Caco-2 (cell line): ENCODE results near the gene MADD. TPM values are rescaled to one million over a fixed set of nuclear protein-coding genes. Genes with fewer than 3 reads are reported as not detected.
A peak's percentile ranks its signal among the peaks of the same experiment; 100 is the strongest.

Source experiments
- BruUV-seq: library from RNA; stranded (reverse); fragments of 400-500 nt; replicated peaks from 2 replicates; lab custom pipeline; 2021; lab: Mats Ljungman, UMichigan
- CTCF ChIA-PET: fragments of 300-600 bp; sonication (Branson Sonifier 250); formaldehyde crosslinking; loops from one replicate; lab custom pipeline; 2022; ENCODE audit warnings: antibody characterized with exemption; lab: Charles Lee
- POLR2A ChIA-PET: fragments of 300-600 bp; sonication (Branson Sonifier 250); formaldehyde crosslinking; loops from one replicate; lab custom pipeline; 2022; ENCODE audit warnings: antibody characterized with exemption; lab: Charles Lee
- DNase-seq, 2 experiments: peaks; one replicate each; pipeline versions ENCODE4 v3.0.0 to v3.0.0-alpha.2; 2020 to 2022
- H3K27me3 ChIP-seq: replicated peaks from 2 replicates; pipeline ENCODE4 v1.6.0; 2011; ENCODE audit warnings: low read length; ENCODE audit not compliant: control insufficient read depth, insufficient read depth
- H3K36me3 ChIP-seq: 2 replicates; pipeline ENCODE4 v1.5.1; 2011; ENCODE audit warnings: low read length; ENCODE audit not compliant: control insufficient read depth, insufficient read depth
- H3K4me1 ChIP-seq: fragments of 250-450 bp; sonication (Bioruptor Pico); 2 replicates; pipeline ENCODE4 v1.5.1; 2020; ENCODE audit warnings: mild to moderate bottlenecking
- H3K4me3 ChIP-seq: 2 replicates; pipeline ENCODE4 v1.5.1; 2011; ENCODE audit warnings: low read depth, mild to moderate bottlenecking, control low read depth, low read length
- H3K9me3 ChIP-seq: fragments of 250-450 bp; sonication (Bioruptor Pico); 2 replicates; pipeline ENCODE4 v1.5.1; 2020; ENCODE audit warnings: mild to moderate bottlenecking, moderate library complexity
- H3K27ac Mint-ChIP-seq: one replicate; pipeline ENCODE4 v1.8.0; 2022; ENCODE audit warnings: mixed read lengths; ENCODE audit not compliant: unreplicated experiment
- H3K27me3 Mint-ChIP-seq: one replicate; pipeline ENCODE4 v1.8.0; 2022; ENCODE audit warnings: mixed read lengths; ENCODE audit not compliant: insufficient read depth, unreplicated experiment
- H3K36me3 Mint-ChIP-seq: one replicate; pipeline ENCODE4 v1.8.0; 2022; ENCODE audit warnings: mild to moderate bottlenecking, mixed read lengths; ENCODE audit not compliant: insufficient read depth, unreplicated experiment
- H3K4me1 Mint-ChIP-seq: one replicate; pipeline ENCODE4 v1.8.0; 2022; ENCODE audit warnings: low read depth, mixed read lengths; ENCODE audit not compliant: unreplicated experiment
- H3K4me3 Mint-ChIP-seq: one replicate; pipeline ENCODE4 v1.8.0; 2022; ENCODE audit warnings: mild to moderate bottlenecking, moderate library complexity, mixed read lengths; ENCODE audit not compliant: unreplicated experiment
- H3K9me3 Mint-ChIP-seq: one replicate; pipeline ENCODE4 v1.8.0; 2022; ENCODE audit warnings: mixed read lengths; ENCODE audit not compliant: unreplicated experiment
- CTCF ChIP-seq, 2 experiments: fragments of 200-600 bp in 1 of 2; IDR thresholded peaks; 1 replicate in 1 of 2; 2 replicates in 1 of 2; pipeline versions ENCODE4 v1.5.1 to v1.8.0; 2011 to 2022; ENCODE audit warnings: antibody characterized with exemption in 1 of 2, control low read depth in 1 of 2, inconsistent platforms in 1 of 2, low read depth in 1 of 2, low read length in 1 of 2, mild to moderate bottlenecking in 1 of 2, moderate library complexity in 1 of 2; ENCODE audit not compliant: insufficient read depth in 1 of 2, severe bottlenecking in 1 of 2, unreplicated experiment in 1 of 2
- intact Hi-C: fragments of 100-400 bp; cut with micrococcal nuclease; formaldehyde crosslinking; loops from one replicate; pipeline ENCODE4 v1.10.0; 2022; ENCODE audit not compliant: unreplicated experiment
- total RNA-seq: library from RNA; stranded (reverse); gene quantifications from 2 replicates; pipeline ENCODE4 v1.2.3, GENCODE V29; 2022

MADD gene
- total RNA-seq, 1 experiment from 2014 or later = 63.8 TPM

- Histone ChIP-seq H3K36me3 (peaks cover 2% of the 10 kb centered on the region), H3K27me3 (no peaks in the 10 kb centered on the region), H3K4me1 (peaks cover 52% of the 10 kb centered on the region), H3K4me3 (peak overlapping the region; percentile 34), H3K9me3 (no peaks in the 10 kb centered on the region)
- POLR2A ChIA-PET = interaction anchor here (0.6 to 2.0 kb wide), 7 partner anchors 8 to 260 kb away, joined by 3 to 12 read pairs (median 5); partner anchors contain the start of genes ACP2 and DDB2
- DNase-seq = no peak
- CTCF ChIA-PET = interaction anchor here (0.9 to 4.0 kb wide), 11 partner anchors 8 to 321 kb away, joined by 4 to 30 read pairs (median 7); partner anchors contain the start of genes ACP2 and CSTPP1
- Mint-ChIP-seq H3K27me3 (no peaks in the 10 kb centered on the region), H3K9me3 (no peaks in the 10 kb centered on the region), H3K36me3 (peaks cover 25% of the 10 kb centered on the region), H3K27ac (peak overlapping the region; percentile 88), H3K4me1 (peaks cover 49% of the 10 kb centered on the region), H3K4me3 (peak overlapping the region; percentile 74)
- no TSS peak for BruUV-seq
- intact Hi-C loops = loop anchor here (1.0 to 5.0 kb wide), 3 partner anchors 9 to 150 kb away; partner anchors contain the start of genes ACP2 and SLC39A13
- no peak for TF ChIP-seq CTCF (IDR thresholded peaks at IDR 0.05; ENCODE audit: insufficient read depth in 1 of 2, low read depth in 1 of 2, low read length in 1 of 2, severe bottlenecking in 1 of 2, unreplicated experiment in 1 of 2)
Observed at GRCh38 chr11:47257177-47257516, 12.8 kb upstream of the MADD start.

- ChIA-PET CTCF (interaction anchor here (0.9 to 4.0 kb wide), 12 partner anchors 9 to 321 kb away, joined by 4 to 30 read pairs (median 8); partner anchors contain the start of genes ACP2 and CSTPP1), POLR2A (interaction anchor here (0.6 to 2.0 kb wide), 9 partner anchors 9 to 260 kb away, joined by 3 to 12 read pairs (median 5); partner anchors contain the start of genes ACP2, DDB2 and PACSIN3)
- peaks cover 25% of the 10 kb centered on the region for H3K36me3 Mint-ChIP-seq
- H3K27ac Mint-ChIP-seq = peak within 1 kb of the TSS; percentile 88
- Histone ChIP-seq H3K27me3 (no peaks in the 10 kb centered on the region), H3K4me3 (peak within 1 kb of the TSS; percentile 34), H3K36me3 (peaks cover 2% of the 10 kb centered on the region), H3K9me3 (no peaks in the 10 kb centered on the region), H3K4me1 (peaks cover 52% of the 10 kb centered on the region)
- no TSS peak for BruUV-seq
- intact Hi-C loops = loop anchor here (1.0 to 5.0 kb wide), 3 partner anchors 9 to 150 kb away; partner anchors contain the start of genes ACP2 and SLC39A13
- peak; percentile 57 to 69 for TF ChIP-seq CTCF (IDR thresholded peaks at IDR 0.05; ENCODE audit: insufficient read depth in 1 of 2, low read depth in 1 of 2, low read length in 1 of 2, severe bottlenecking in 1 of 2, unreplicated experiment in 1 of 2)
- peak within 1 kb of the TSS; percentile 74 for H3K4me3 Mint-ChIP-seq
- no peaks in the 10 kb centered on the region for H3K27me3 Mint-ChIP-seq
- DNase-seq = peak; percentile 86 to 89
- peaks cover 49% of the 10 kb centered on the region for H3K4me1 Mint-ChIP-seq
- H3K9me3 Mint-ChIP-seq = no peaks in the 10 kb centered on the region
Observed at GRCh38 chr11:47257517-47258316, 12.2 kb upstream of the MADD start, which contains the start of gene NR1H3. TSS of gene NR1H3 (plus strand) at chr11:47257996. CDS start at chr11:47259217, 1,221 bp downstream.

GRCh38 chr11:47258317-47258902, 11.5 kb upstream of the MADD start:
- POLR2A ChIA-PET = interaction anchor here (0.7 to 2.0 kb wide), 6 partner anchors 9 to 72 kb away, joined by 3 to 12 read pairs (median 3); partner anchors contain the start of genes ACP2 and PACSIN3
- intact Hi-C loops = loop anchor here (5.0 kb wide), 1 partner anchor 149 kb away; the partner anchor contains the start of gene SLC39A13
- H3K27me3 ChIP-seq = no peaks in the 10 kb centered on the region
- CTCF ChIA-PET = interaction anchor here (0.6 to 4.0 kb wide), 13 partner anchors 10 to 105 kb away, joined by 3 to 31 read pairs (median 13); partner anchors contain the start of genes ACP2, DDB2 and PACSIN3
- no peak for DNase-seq
- no peaks in the 10 kb centered on the region for H3K9me3 ChIP-seq
- Mint-ChIP-seq H3K4me1 (peaks cover 45% of the 10 kb centered on the region), H3K27me3 (no peaks in the 10 kb centered on the region), H3K27ac (peak overlapping the region; percentile 88), H3K4me3 (peak overlapping the region; percentile 74), H3K9me3 (no peaks in the 10 kb centered on the region), H3K36me3 (peaks cover 25% of the 10 kb centered on the region)
- H3K4me1 ChIP-seq = peaks cover 49% of the 10 kb centered on the region
- TSS peak; percentile 48 for BruUV-seq
- peaks cover 2% of the 10 kb centered on the region for H3K36me3 ChIP-seq
- no peak for TF ChIP-seq CTCF (IDR thresholded peaks at IDR 0.05; ENCODE audit: insufficient read depth in 1 of 2, low read depth in 1 of 2, low read length in 1 of 2, severe bottlenecking in 1 of 2, unreplicated experiment in 1 of 2)
- peak overlapping the region; percentile 34 for H3K4me3 ChIP-seq
